ENCODE measurements around the gene STAM.

DNA sequence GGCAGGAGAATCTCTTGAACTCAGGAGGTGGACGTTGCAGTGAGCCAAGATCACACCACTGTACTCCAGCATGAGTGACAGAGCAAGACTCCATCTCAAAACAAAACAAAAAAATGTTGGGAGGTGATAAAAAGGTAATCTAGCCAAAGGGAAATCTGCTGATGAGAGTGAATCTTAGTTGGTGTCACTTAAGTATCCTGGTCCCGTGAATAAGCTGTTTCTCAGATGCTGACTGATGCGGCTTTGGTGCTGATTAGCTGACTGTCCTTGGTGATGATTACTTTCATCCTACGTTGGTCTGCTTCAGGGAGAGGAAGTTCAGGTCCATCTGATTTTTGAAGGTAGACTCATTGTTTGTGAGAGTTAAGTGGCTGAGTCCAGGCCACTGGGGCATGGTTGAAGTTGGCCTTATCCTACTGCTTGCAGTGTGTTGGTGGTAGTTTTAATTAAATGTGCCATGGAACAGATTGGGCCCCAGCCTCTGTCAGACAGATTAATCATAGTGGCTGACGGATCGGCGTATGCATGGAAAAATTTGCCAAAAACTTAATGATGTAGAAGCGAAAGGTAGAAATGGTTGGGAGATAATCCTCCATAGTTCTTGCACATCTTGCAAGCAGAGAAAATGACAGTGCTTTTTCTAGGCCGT lies 90.6 kb downstream of the STAM start:
- TF ChIP-seq, protein P1, sequence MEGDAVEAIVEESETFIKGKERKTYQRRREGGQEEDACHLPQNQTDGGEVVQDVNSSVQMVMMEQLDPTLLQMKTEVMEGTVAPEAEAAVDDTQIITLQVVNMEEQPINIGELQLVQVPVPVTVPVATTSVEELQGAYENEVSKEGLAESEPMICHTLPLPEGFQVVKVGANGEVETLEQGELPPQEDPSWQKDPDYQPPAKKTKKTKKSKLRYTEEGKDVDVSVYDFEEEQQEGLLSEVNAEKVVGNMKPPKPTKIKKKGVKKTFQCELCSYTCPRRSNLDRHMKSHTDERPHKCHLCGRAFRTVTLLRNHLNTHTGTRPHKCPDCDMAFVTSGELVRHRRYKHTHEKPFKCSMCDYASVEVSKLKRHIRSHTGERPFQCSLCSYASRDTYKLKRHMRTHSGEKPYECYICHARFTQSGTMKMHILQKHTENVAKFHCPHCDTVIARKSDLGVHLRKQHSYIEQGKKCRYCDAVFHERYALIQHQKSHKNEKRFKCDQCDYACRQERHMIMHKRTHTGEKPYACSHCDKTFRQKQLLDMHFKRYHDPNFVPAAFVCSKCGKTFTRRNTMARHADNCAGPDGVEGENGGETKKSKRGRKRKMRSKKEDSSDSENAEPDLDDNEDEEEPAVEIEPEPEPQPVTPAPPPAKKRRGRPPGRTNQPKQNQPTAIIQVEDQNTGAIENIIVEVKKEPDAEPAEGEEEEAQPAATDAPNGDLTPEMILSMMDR (IDR thresholded peaks at IDR 0.05): no peak
- no peak for TF ChIP-seq POLR2A (IDR thresholded peaks at IDR 0.05)

Data from thyroid gland (tissue), 4 donors.